OCI-LY1 (cell line): Measurements from ENCODE around the gene PIGN.

Experiments
- H2AFZ ChIP-seq: fragments of 200-600 bp; sonication (generic), shearing (Covaris generic); 2 replicates; pipeline ENCODE4 v1.6.0; 2014; ENCODE audit warnings: antibody characterized with exemption, mild to moderate bottlenecking, low read length
- H3F3A ChIP-seq: fragments of 200-600 bp; sonication (generic), shearing (Covaris generic); 2 replicates; pipeline ENCODE4 v1.6.0; 2014; ENCODE audit warnings: mild to moderate bottlenecking, antibody characterized with exemption, low read length, moderate library complexity; ENCODE audit not compliant: insufficient read depth
- H3K27ac ChIP-seq: fragments of 200-600 bp; sonication (generic); 2 replicates; pipeline ENCODE4 v1.5.1; 2014; ENCODE audit warnings: low read length, mixed run types, mild to moderate bottlenecking, low read depth; ENCODE audit not compliant: poor library complexity, severe bottlenecking
- H3K27me3 ChIP-seq: fragments of 200-600 bp; sonication (generic); 2 replicates; pipeline ENCODE4 v1.6.0; 2014; ENCODE audit warnings: antibody characterized with exemption, mild to moderate bottlenecking, low read length, moderate library complexity; ENCODE audit not compliant: insufficient read depth
- H3K36me3 ChIP-seq: fragments of 200-600 bp; sonication (generic); 2 replicates; pipeline ENCODE4 v1.6.1; 2014; ENCODE audit warnings: mild to moderate bottlenecking, antibody characterized with exemption, low read length, moderate library complexity, mixed read lengths; ENCODE audit not compliant: insufficient read depth
- H3K4me1 ChIP-seq: fragments of 200-600 bp; sonication (generic); 2 replicates; pipeline ENCODE4 v1.5.1; 2014; ENCODE audit warnings: mild to moderate bottlenecking, low read length, moderate library complexity; ENCODE audit not compliant: insufficient read depth, severe bottlenecking
- H3K4me2 ChIP-seq: fragments of 200-600 bp; sonication (generic), shearing (Covaris generic); 2 replicates; pipeline ENCODE4 v1.6.1; 2014; ENCODE audit warnings: low read length
- H3K4me3 ChIP-seq: fragments of 200-600 bp; sonication (generic); 2 replicates; pipeline ENCODE4 v1.5.1; 2014; ENCODE audit warnings: low read length, low read depth, mild to moderate bottlenecking, mixed read lengths; ENCODE audit not compliant: poor library complexity, severe bottlenecking
- H3K79me2 ChIP-seq: fragments of 200-600 bp; shearing (Covaris generic); 2 replicates; pipeline ENCODE4 v1.6.1; 2016; ENCODE audit warnings: mixed run types, low read length, mixed read lengths; ENCODE audit not compliant: insufficient read depth
- H3K9ac ChIP-seq: fragments of 200-600 bp; sonication (generic), shearing (Covaris generic); 2 replicates; pipeline ENCODE4 v1.6.1; 2014; ENCODE audit warnings: mild to moderate bottlenecking, low read length, mixed read lengths
- H3K9me2 ChIP-seq: fragments of 200-600 bp; sonication (generic), shearing (Covaris generic); 2 replicates; pipeline ENCODE4 v1.6.1; 2014; ENCODE audit warnings: low read depth, mild to moderate bottlenecking, low read length, mixed read lengths
- H3K9me3 ChIP-seq: fragments of 200-600 bp; shearing (Covaris generic); 2 replicates; pipeline ENCODE4 v1.6.1; 2014; ENCODE audit warnings: low read length, mixed read lengths
- H4K20me1 ChIP-seq: fragments of 200-600 bp; sonication (generic), shearing (Covaris generic); 2 replicates; pipeline ENCODE4 v1.6.0; 2016; ENCODE audit warnings: mild to moderate bottlenecking, low read length; ENCODE audit not compliant: insufficient read depth
- CTCF ChIP-seq: fragments of 200-600 bp; sonication (generic), shearing (Covaris generic); IDR thresholded peaks from 2 replicates; pipeline ENCODE4 v1.5.1; 2017; ENCODE audit warnings: mild to moderate bottlenecking, antibody characterized with exemption, low read length, moderate library complexity, mixed read lengths
- EZH2 ChIP-seq: fragments of 200-600 bp; sonication (generic), shearing (Covaris generic); IDR thresholded peaks from 2 replicates; pipeline ENCODE4 v1.8.0; 2017; ENCODE audit warnings: borderline replicate concordance, mixed run types, mild to moderate bottlenecking, antibody characterized with exemption, low read length, moderate library complexity, mixed read lengths

Gene PIGN

GRCh38 chr18:62048279-62048678 is 138.6 kb downstream of the PIGN start:
- no peaks in the 10 kb centered on the region; the same call in 1 of the 2 replicates for H3F3A ChIP-seq
- TF ChIP-seq EZH2 = no peak
- no peak for TF ChIP-seq CTCF
- no peak overlapping the region for H2AFZ ChIP-seq
- no peak overlapping the region for H3K4me3 ChIP-seq
- H3K27me3 ChIP-seq = no peaks in the 10 kb centered on the region
- H3K4me1 ChIP-seq = no peaks in the 10 kb centered on the region
- no peaks in the 10 kb centered on the region for H3K36me3 ChIP-seq
- no peaks in the 10 kb centered on the region for H4K20me1 ChIP-seq
- H3K27ac ChIP-seq = no peak overlapping the region
- no peaks in the 10 kb centered on the region for H3K9me2 ChIP-seq
- no peak overlapping the region for H3K4me2 ChIP-seq
- H3K79me2 ChIP-seq = no peaks in the 10 kb centered on the region
- H3K9me3 ChIP-seq = peaks cover 5% of the 10 kb centered on the region; the same call in 1 of the 2 replicates
- no peak overlapping the region for H3K9ac ChIP-seq

DNA sequence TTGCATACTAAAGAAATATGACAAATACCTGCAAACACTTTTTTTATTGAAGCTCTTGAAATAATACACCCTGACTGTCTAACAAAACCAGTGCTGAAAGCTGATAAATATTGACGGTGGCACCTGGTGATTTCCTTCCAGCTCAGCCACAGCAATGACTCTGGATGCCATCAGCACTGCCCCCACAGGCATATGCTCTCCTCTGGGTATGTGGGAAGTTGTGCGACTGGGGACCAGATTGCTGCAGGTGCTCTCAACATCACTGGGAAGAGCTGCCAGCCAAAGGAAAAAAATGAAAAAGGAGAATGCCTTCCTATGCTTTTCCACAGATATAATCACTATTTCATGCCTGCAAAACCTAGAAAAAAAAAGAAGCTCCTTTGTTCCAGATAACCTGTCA is 141.5 kb downstream of the PIGN start:
- H3K4me1 ChIP-seq = no peaks in the 10 kb centered on the region
- no peaks in the 10 kb centered on the region for H3K27me3 ChIP-seq
- H3K27ac ChIP-seq = no peak overlapping the region
- no peaks in the 10 kb centered on the region for H3K79me2 ChIP-seq
- no peaks in the 10 kb centered on the region; the same call in 1 of the 2 replicates for H3F3A ChIP-seq
- H3K9me3 ChIP-seq = peaks cover 5% of the 10 kb centered on the region; the same call in 1 of the 2 replicates
- no peak overlapping the region for H3K4me3 ChIP-seq
- H3K9ac ChIP-seq = no peak overlapping the region
- TF ChIP-seq EZH2 (no peak), CTCF (no peak)
- no peaks in the 10 kb centered on the region for H4K20me1 ChIP-seq
- no peaks in the 10 kb centered on the region for H3K36me3 ChIP-seq
- H2AFZ ChIP-seq = no peak overlapping the region
- no peaks in the 10 kb centered on the region for H3K9me2 ChIP-seq
- no peak overlapping the region for H3K4me2 ChIP-seq

- H3K9me2 ChIP-seq = no peaks in the 10 kb centered on the region
- TF ChIP-seq CTCF = no peak
- no peak for TF ChIP-seq EZH2
- no peak overlapping the region for H3K9ac ChIP-seq
- no peaks in the 10 kb centered on the region for H3K79me2 ChIP-seq
- peaks cover 5% of the 10 kb centered on the region; the same call in 1 of the 2 replicates for H3K9me3 ChIP-seq
- no peaks in the 10 kb centered on the region for H3K4me1 ChIP-seq
- H4K20me1 ChIP-seq = no peaks in the 10 kb centered on the region
- H2AFZ ChIP-seq = no peak overlapping the region
- no peak overlapping the region for H3K4me3 ChIP-seq
- H3F3A ChIP-seq = no peaks in the 10 kb centered on the region; the same call in 1 of the 2 replicates
- H3K4me2 ChIP-seq = no peak overlapping the region
- H3K27me3 ChIP-seq = no peaks in the 10 kb centered on the region
- H3K27ac ChIP-seq = no peak overlapping the region
- H3K36me3 ChIP-seq = no peaks in the 10 kb centered on the region
Measured at GRCh38 chr18:62044490-62045000, 142.3 kb downstream of the PIGN start.
